EL (cell line): ENCODE results near the gene LRMDA.

Experiments
- DNase-seq: peaks from one replicate; pipeline ENCODE4 v3.0.0-alpha.2; 2016

LRMDA gene

GRCh38 chr10:76336213-76336963 is 905.0 kb downstream of the LRMDA start:
- no peak for DNase-seq

GRCh38 chr10:76337641-76338040 is 906.2 kb downstream of the LRMDA start:
- DNase-seq, result peak; percentile 55

- no peak for DNase-seq
These were observed 906.8 kb downstream of the LRMDA start for GRCh38 chr10:76338187-76338586.

GRCh38 chr10:76341740-76342139 is 910.3 kb downstream of the LRMDA start:
- no peak for DNase-seq

GRCh38 chr10:76342996-76343395 is 911.6 kb downstream of the LRMDA start:
- no peak for DNase-seq

GRCh38 chr10:76347832-76348231 is 916.4 kb downstream of the LRMDA start:
- DNase-seq, result no peak

- DNase-seq, result peak; percentile 17
These were observed 919.2 kb downstream of the LRMDA start for GRCh38 chr10:76350583-76350982.

- peak; percentile 96 for DNase-seq
These were observed 920.9 kb downstream of the LRMDA start for GRCh38 chr10:76352300-76352699.

- DNase-seq, result no peak
These were observed 921.9 kb downstream of the LRMDA start for GRCh38 chr10:76353237-76353851.

GRCh38 chr10:76354212-76354738 is 922.9 kb downstream of the LRMDA start:
- no peak for DNase-seq

- DNase-seq, result no peak
These were observed 923.5 kb downstream of the LRMDA start for GRCh38 chr10:76354921-76355320.

GRCh38 chr10:76356557-76356956 is 925.1 kb downstream of the LRMDA start:
- peak; percentile 57 for DNase-seq

GRCh38 chr10:76357726-76358415 is 926.4 kb downstream of the LRMDA start:
- DNase-seq, result no peak

- no peak for DNase-seq
These were observed 927.4 kb downstream of the LRMDA start for GRCh38 chr10:76358743-76359395.

- DNase-seq, result no peak
These were observed 944.3 kb downstream of the LRMDA start for GRCh38 chr10:76375761-76376160.

- peak; percentile 90 for DNase-seq
These were observed 951.0 kb downstream of the LRMDA start for GRCh38 chr10:76382381-76382851.

GRCh38 chr10:76388321-76389023 is 957.0 kb downstream of the LRMDA start:
- DNase-seq, result no peak

GRCh38 chr10:76393875-76394706 is 962.7 kb downstream of the LRMDA start:
- no peak for DNase-seq

- no peak for DNase-seq
These were observed 963.3 kb downstream of the LRMDA start for GRCh38 chr10:76394707-76395042.

GRCh38 chr10:76395251-76395650 is 963.8 kb downstream of the LRMDA start:
- DNase-seq, result no peak

- DNase-seq, result no peak
These were observed 964.7 kb downstream of the LRMDA start for GRCh38 chr10:76396134-76396533.
